Endodermal cell (in vitro differentiated cells): ENCODE results near the gene RYR3. TPM values are rescaled to one million over a fixed set of nuclear protein-coding genes. Genes with fewer than 3 reads are reported as not detected.

Source experiments
- DNase-seq: peaks from one replicate; pipeline ENCODE4 v3.0.0-alpha.2; 2017
- H3K27ac ChIP-seq: 2 replicates; pipeline ENCODE4 v1.5.1; 2013; ENCODE audit warnings: mild to moderate bottlenecking, low read depth, low read length, moderate library complexity
- H3K27me3 ChIP-seq: 2 replicates; pipeline ENCODE4 v1.6.1; 2013; ENCODE audit warnings: mild to moderate bottlenecking, low read length, moderate library complexity; ENCODE audit not compliant: insufficient read depth, control insufficient read depth, poor library complexity, severe bottlenecking
- H3K36me3 ChIP-seq: 2 replicates; pipeline ENCODE4 v1.7.0; 2013; ENCODE audit warnings: mild to moderate bottlenecking, low read length, moderate library complexity; ENCODE audit not compliant: control insufficient read depth, insufficient read depth
- H3K4me1 ChIP-seq: one replicate; pipeline ENCODE4 v1.7.0; 2013; ENCODE audit warnings: low read length; ENCODE audit not compliant: control insufficient read depth, insufficient read depth
- H3K4me3 ChIP-seq: 2 replicates; pipeline ENCODE4 v1.5.1; 2013; ENCODE audit warnings: mild to moderate bottlenecking, low read length, moderate library complexity
- H3K9ac ChIP-seq: 2 replicates; pipeline ENCODE4 v1.6.1; 2013; ENCODE audit warnings: mild to moderate bottlenecking, low read length, moderate library complexity; ENCODE audit not compliant: poor library complexity, severe bottlenecking; ENCODE audit errors: extremely low read depth
- H3K9me3 ChIP-seq: 2 replicates; pipeline ENCODE4 v1.6.1; 2013; ENCODE audit warnings: mild to moderate bottlenecking, low read length, moderate library complexity; ENCODE audit not compliant: control insufficient read depth
- H3K27ac Mint-ChIP-seq: 2 replicates; pipeline ENCODE4 v1.8.0; 2020; ENCODE audit warnings: mixed read lengths
- H3K27me3 Mint-ChIP-seq: 2 replicates; pipeline ENCODE4 v1.8.0; 2021; ENCODE audit warnings: mild to moderate bottlenecking, mixed read lengths; ENCODE audit not compliant: insufficient read depth
- H3K36me3 Mint-ChIP-seq: 2 replicates; pipeline ENCODE4 v1.8.0; 2020; ENCODE audit warnings: low read depth, mixed read lengths
- H3K4me1 Mint-ChIP-seq: 2 replicates; pipeline ENCODE4 v1.8.0; 2020; ENCODE audit warnings: mixed read lengths
- H3K4me3 Mint-ChIP-seq: 2 replicates; pipeline ENCODE4 v1.8.0; 2020; ENCODE audit warnings: mild to moderate bottlenecking, moderate library complexity, mixed read lengths
- H3K9me3 Mint-ChIP-seq: 2 replicates; pipeline ENCODE4 v1.8.0; 2020; ENCODE audit warnings: mild to moderate bottlenecking, mixed read lengths
- WGBS, 2 experiments: methylation state at CpG; one replicate each; pipeline versions ENCODE4 v1.1.5 to v1.1.7; 2013; ENCODE audit warnings: missing lambda C conversion rate in 2 of 2, mixed read lengths in 1 of 2; ENCODE audit not compliant: insufficient coverage in 1 of 2, insufficient read length in 1 of 2; 5-methylcytosine and 5-hydroxymethylcytosine counted together
- total RNA-seq, 2 donors: library from RNA; stranded (reverse); fragmentation: NEBNext Ultra II Directional in 1 of 2; extraction: Animal tissue kit (Norgen Biotek cat#: 25700) in 1 of 2; gene quantifications; 2 replicates in 1 of 2; 3 replicates in 1 of 2; pipeline ENCODE4 v1.2.1, GENCODE V29; 2021
- TF ChIP-seq, protein P1 (sequence below): fragments of 200-600 bp; sonication (generic); conservative IDR thresholded peaks from 2 replicates; pipeline ENCODE4 v1.5.0; 2021; ENCODE audit warnings: antibody characterized with exemption, mild to moderate bottlenecking

The RYR3 gene
- total RNA-seq, 2 donors from 2014 or later: 0.71 to 1.4 TPM

DNA sequence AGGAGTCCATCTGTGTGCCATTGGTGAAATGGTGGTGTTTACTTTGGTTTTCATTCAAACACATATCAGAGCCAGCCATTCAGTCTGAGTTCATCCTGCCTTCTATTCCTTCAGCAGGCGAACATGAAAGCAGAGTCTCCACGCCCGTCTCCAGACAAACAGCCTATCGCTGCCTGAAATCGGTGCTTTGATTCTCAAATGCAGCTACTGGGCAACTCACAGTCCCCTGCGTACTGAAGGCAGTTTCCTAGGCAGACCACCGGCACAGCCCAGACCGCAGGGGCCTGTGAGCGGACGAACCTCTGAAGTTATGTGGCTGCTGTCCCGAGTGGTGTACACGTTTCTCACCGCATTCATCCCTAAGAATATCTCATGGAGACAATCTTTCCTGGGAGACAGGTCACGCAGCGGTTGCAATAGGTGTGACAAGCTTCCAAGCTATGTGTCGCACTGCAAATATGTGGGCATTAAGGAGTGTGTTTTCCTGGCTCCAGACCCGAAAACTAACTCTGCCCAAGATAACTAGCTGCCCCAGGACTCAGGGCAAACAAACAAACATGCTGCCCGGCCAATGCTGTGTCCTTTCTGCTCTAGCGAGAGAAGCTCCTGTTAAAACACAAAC, 16.9 kb upstream of the RYR3 start:
- Mint-ChIP-seq H3K9me3 (no peaks in the 10 kb centered on the region), H3K4me1 (peaks cover 8% of the 10 kb centered on the region), H3K27ac (no peak overlapping the region), H3K36me3 (no peaks in the 10 kb centered on the region), H3K27me3 (peaks cover 4% of the 10 kb centered on the region), H3K4me3 (no peak overlapping the region)
- 88 to 91% methylated on average over 14 to 19 of the region's 19 CpGs for WGBS, 2 experiments
- TF ChIP-seq, protein P1, sequence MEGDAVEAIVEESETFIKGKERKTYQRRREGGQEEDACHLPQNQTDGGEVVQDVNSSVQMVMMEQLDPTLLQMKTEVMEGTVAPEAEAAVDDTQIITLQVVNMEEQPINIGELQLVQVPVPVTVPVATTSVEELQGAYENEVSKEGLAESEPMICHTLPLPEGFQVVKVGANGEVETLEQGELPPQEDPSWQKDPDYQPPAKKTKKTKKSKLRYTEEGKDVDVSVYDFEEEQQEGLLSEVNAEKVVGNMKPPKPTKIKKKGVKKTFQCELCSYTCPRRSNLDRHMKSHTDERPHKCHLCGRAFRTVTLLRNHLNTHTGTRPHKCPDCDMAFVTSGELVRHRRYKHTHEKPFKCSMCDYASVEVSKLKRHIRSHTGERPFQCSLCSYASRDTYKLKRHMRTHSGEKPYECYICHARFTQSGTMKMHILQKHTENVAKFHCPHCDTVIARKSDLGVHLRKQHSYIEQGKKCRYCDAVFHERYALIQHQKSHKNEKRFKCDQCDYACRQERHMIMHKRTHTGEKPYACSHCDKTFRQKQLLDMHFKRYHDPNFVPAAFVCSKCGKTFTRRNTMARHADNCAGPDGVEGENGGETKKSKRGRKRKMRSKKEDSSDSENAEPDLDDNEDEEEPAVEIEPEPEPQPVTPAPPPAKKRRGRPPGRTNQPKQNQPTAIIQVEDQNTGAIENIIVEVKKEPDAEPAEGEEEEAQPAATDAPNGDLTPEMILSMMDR: no peak
- H3K27me3 ChIP-seq: no peaks in the 10 kb centered on the region
- H3K4me3 ChIP-seq: no peak overlapping the region
- H3K4me1 ChIP-seq: no peaks in the 10 kb centered on the region
- no peaks in the 10 kb centered on the region for H3K36me3 ChIP-seq
- no peak for DNase-seq
- no peak overlapping the region for H3K9ac ChIP-seq
- H3K9me3 ChIP-seq: no peaks in the 10 kb centered on the region
- H3K27ac ChIP-seq: no peak overlapping the region

DNA sequence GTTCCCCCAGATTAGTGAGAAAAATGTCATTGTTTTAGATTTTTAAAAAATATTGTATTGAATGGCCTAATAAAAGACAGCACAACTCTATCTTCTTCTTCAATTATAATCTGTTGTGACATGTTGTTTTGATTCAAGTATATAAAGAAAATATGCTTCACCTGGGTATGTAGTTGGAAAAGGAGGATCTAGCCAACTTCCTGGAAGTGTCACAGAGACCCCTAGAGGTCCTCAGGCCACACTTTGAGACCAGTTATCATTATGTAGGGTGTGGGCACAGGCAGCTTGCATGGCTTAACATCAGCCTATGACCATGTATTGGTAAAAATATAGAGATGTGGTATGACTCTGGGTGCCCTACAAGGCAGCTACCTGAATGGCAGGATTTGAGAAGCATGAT, 14.7 kb upstream of the RYR3 start:
- Histone ChIP-seq H3K9me3 (no peaks in the 10 kb centered on the region), H3K9ac (no peak overlapping the region), H3K36me3 (no peaks in the 10 kb centered on the region), H3K4me3 (no peak overlapping the region), H3K27ac (no peak overlapping the region), H3K27me3 (no peaks in the 10 kb centered on the region), H3K4me1 (no peaks in the 10 kb centered on the region)
- Mint-ChIP-seq H3K36me3 (no peaks in the 10 kb centered on the region), H3K9me3 (no peaks in the 10 kb centered on the region), H3K4me3 (no peak overlapping the region), H3K27ac (no peak overlapping the region), H3K4me1 (peaks cover 8% of the 10 kb centered on the region), H3K27me3 (peaks cover 4% of the 10 kb centered on the region)
- TF ChIP-seq, protein P1: peak; percentile 58
- DNase-seq: no peak

DNA sequence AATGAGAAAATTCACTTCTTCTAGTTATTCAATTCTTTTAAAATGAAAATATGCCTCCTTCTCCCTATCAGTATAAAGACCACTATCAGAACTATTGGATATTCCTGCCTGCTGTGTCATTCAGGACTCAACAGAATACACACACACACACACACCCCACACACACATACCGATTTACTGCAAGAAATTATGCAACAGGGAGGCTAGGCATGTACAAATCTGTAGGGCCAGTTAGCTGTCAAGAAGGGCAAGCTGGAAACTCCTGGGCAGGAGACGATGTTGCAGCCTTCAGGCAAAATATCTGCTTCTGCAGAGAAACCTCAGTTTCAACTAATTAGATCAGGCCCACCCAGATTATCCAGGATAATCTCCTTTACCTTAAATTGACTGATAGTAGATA, 13.9 kb upstream of the RYR3 start:
- Histone ChIP-seq H3K9ac (no peak overlapping the region), H3K27ac (no peak overlapping the region), H3K27me3 (no peaks in the 10 kb centered on the region), H3K4me1 (no peaks in the 10 kb centered on the region), H3K4me3 (no peak overlapping the region), H3K9me3 (no peaks in the 10 kb centered on the region), H3K36me3 (no peaks in the 10 kb centered on the region)
- H3K36me3 Mint-ChIP-seq: no peaks in the 10 kb centered on the region
- H3K9me3 Mint-ChIP-seq: no peaks in the 10 kb centered on the region
- TF ChIP-seq, protein P1: no peak
- peaks cover 4% of the 10 kb centered on the region for H3K27me3 Mint-ChIP-seq
- no peak for DNase-seq
- H3K4me3 Mint-ChIP-seq: no peak overlapping the region
- H3K27ac Mint-ChIP-seq: no peak overlapping the region
- peaks cover 8% of the 10 kb centered on the region for H3K4me1 Mint-ChIP-seq
- 67 to 93% methylated on average over 1 to 2 of the region's 2 CpGs for WGBS, 2 experiments
